Measurements from ENCODE around the gene VCAN.

The VCAN gene

DNA sequence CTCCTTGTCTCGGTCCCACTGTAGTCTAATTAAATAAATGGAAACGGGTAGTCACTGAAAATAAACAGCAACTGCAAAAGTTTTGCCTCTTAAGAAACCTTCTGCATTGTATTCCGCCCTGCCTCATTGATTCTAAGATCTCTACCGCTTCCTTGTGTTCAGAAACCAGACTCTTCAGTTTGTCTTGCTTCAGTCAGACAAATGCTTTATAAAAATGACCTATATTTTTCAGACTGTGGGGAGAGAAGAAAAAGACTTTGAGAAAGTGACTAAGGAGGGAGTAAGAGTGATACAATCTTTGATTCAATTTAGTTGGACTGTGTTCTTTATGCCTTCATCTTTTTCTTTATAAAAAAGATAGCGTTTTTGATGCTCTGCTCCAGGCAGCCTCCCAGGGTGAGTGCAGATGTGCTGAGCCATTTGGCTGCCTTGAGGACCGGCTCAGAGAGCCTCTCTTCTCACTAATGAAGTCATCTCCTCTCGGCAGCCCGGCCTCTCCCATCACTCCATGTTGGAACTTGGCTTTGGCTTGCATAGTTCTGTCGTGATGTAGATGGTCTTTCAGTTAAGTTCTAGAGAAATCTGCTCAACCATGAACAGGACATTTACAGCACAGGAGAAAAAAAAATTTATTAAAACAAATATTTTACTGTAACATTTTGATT is 4.0 kb upstream of the VCAN start:
- no peak for DNase-seq (ENCODE audit: low spot score)

- no peak for DNase-seq (ENCODE audit: low spot score)
Measured at GRCh38 chr5:83469075-83469474, 2.5 kb upstream of the VCAN start.

- DNase-seq (ENCODE audit: low spot score), result no peak
Measured at GRCh38 chr5:83470526-83471404, 779 bp upstream of the VCAN start.

DNA sequence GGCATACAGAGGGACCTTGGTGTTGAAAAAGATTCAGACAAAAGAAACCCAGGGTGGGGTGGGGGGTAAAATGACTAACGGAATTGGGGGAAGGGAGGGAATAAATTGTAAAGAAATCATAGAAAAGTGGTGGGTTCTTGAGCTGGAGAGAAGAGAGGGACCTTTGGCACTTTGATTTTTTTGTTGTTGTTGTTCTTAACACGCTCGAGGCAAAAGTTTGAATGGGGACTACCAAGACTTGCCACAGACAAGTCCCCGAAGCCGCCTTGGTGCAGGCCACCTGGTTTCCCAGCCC is 616 bp downstream of the VCAN start:
- no peak for DNase-seq (ENCODE audit: low spot score)

- DNase-seq (ENCODE audit: low spot score), result no peak
Measured at GRCh38 chr5:83472508-83473345, 1.2 kb downstream of the VCAN start.

GRCh38 chr5:83473346-83474160 is 2.0 kb downstream of the VCAN start:
- peak; percentile 91 for DNase-seq (ENCODE audit: low spot score)

DNA sequence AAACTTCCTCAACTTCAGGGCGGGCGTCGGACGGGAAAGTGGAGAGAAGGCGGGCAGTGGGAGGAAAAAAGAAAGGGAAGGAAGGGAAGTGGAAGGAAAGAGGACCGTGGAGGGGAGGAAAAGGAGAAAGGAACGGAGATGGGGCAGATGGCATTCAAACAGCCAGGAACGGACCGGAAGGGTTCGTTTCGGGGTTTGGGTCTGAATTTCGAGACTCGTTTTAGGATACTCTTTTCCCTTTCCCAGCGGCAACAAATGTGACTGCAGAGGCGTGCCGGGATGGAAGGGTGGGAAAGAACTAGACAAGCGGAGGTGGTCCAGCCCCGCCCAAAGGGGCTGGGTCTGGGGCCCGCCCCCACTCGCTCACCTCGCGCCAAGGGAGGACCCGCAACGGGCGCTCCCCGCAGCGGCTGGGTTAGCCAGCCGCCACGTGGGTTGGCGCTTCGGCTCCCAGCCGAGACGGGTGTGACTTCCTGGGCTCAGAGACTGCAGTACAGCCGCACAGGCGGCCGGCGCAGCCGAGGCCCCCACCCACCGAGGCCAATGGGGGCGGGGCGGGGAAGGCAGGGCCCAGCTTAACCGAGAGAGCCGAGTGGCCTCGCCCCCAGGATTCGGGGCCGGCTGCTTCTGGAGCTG is 2.7 kb downstream of the VCAN start:
- DNase-seq (ENCODE audit: low spot score), result peak; percentile 52

DNA sequence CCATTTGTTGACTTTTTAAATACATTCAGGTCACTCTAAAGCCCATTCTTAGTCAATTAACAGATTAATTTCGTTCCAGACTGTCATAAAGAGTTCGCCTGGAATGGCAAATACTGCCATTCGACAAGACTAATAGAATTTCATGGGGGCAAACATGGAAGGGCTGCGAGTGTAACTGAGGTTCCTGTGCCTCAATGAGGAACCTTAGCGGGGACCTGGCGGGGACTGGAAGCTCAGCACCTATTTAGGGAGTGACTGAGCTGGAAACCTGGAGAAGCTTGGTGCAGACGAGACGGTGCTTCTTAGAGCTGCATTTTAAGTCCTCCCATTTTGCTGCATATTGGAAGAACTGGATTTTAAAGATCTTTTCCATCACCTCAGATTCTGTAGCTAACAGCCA is 3.4 kb downstream of the VCAN start:
- no peak for DNase-seq (ENCODE audit: low spot score)

GRCh38 chr5:83475391-83475863 is 3.9 kb downstream of the VCAN start:
- no peak for DNase-seq (ENCODE audit: low spot score)

GRCh38 chr5:83475935-83476814 is 4.6 kb downstream of the VCAN start:
- DNase-seq (ENCODE audit: low spot score), result no peak

GRCh38 chr5:83482961-83483360 is 11.4 kb downstream of the VCAN start:
- DNase-seq (ENCODE audit: low spot score), result peak; percentile 15

- no peak for DNase-seq (ENCODE audit: low spot score)
Measured at GRCh38 chr5:83484294-83484693, 12.8 kb downstream of the VCAN start.

DNA sequence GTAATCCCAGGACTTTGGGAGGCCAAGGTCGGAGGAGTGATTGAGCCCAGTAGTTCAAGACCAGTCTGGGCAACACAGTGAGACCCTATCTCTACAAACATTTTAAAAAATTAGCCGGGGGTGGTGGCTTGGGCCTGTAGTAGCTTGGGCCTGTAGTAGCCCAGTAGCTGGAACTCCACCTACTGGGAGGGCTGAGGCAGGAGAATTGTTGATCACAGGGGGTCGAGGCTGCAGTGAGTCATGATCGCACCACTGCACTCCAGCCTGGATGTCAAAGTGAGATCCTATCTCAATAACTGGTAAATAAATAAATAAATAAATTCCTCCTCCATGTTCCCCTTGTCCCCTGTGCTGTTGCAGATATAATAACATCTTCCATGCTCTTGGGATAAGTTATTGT is 14.3 kb downstream of the VCAN start:
- DNase-seq (ENCODE audit: low spot score), result no peak

- DNase-seq (ENCODE audit: low spot score), result no peak
Measured at GRCh38 chr5:83487155-83487554, 15.6 kb downstream of the VCAN start.

- no peak for DNase-seq (ENCODE audit: low spot score)
Measured at GRCh38 chr5:83488271-83488670, 16.7 kb downstream of the VCAN start.

DNA sequence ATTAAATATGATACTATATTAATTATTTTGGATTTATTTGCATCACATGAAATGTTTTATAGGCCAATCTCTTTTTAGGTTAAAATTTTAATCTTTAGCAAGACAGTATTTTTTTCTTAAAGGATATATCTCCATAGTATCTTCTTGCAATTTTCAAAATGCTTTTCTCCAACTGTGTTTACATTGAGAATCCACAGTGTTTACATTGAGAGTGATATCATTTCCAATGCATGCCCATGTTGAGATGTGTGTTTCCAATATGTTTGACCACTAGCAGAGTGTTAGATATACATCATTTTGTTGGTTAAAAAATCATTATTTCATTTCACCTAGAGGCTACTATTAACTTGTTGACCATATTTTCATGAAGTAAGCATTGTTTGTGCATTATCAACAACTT is 17.3 kb downstream of the VCAN start:
- no peak for DNase-seq (ENCODE audit: low spot score)

DNA sequence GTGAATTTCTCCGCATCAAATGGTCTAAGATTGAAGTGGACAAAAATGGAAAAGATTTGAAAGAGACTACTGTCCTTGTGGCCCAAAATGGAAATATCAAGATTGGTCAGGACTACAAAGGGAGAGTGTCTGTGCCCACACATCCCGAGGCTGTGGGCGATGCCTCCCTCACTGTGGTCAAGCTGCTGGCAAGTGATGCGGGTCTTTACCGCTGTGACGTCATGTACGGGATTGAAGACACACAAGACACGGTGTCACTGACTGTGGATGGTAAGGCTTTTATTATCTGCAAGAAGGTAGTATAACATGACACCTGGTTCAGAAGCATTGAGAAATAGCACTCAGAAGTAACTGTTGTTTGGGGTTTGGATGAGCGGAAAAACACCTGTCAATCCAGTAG is 18.7 kb downstream of the VCAN start:
- DNase-seq (ENCODE audit: low spot score), result no peak

GRCh38 chr5:83492331-83492730 is 20.8 kb downstream of the VCAN start:
- no peak for DNase-seq (ENCODE audit: low spot score)

DNA sequence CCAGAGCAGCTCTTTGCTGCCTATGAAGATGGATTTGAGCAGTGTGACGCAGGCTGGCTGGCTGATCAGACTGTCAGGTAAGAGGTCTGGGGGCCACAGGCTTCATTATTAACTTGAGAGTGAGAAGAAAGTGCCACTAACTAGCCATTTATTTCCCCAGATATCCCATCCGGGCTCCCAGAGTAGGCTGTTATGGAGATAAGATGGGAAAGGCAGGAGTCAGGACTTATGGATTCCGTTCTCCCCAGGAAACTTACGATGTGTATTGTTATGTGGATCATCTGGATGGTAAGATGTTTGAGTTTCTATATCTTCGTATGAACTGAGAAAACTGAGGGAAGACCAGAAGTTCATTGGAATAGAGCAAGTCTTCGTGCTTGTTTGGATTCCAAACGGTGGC is 22.1 kb downstream of the VCAN start:
- DNase-seq (ENCODE audit: low spot score), result no peak

- no peak for DNase-seq (ENCODE audit: low spot score)
Measured at GRCh38 chr5:83494087-83494620, 22.6 kb downstream of the VCAN start.
